Measurements from ENCODE around the gene SDR42E1. TPM values are rescaled to one million over a fixed set of nuclear protein-coding genes. Genes with fewer than 3 reads are reported as not detected.

Gene SDR42E1
- total RNA-seq, 2 donors from 2014 or later, result 8.5 to 9.1 TPM

GRCh38 chr16:82044585-82044911 lies 33.3 kb upstream of the SDR42E1 start:
- Histone ChIP-seq H3K27me3 (no peaks in the 10 kb centered on the region), H3K27ac (no peak overlapping the region), H3K9ac (ENCODE audit: low read depth in 2 of 2, low read length in 2 of 2) (no peak overlapping the region), H3K4me1 (no peaks in the 10 kb centered on the region), H3K4me3 (no peak overlapping the region), H3K36me3 (no peaks in the 10 kb centered on the region), H3K9me3 (no peaks in the 10 kb centered on the region)
- no peak for DNase-seq
- no peak for TF ChIP-seq CTCF (IDR thresholded peaks at IDR 0.05)
- intact Hi-C loops (cut with DNase I), result no loop called here

- Histone ChIP-seq H3K27ac (no peak overlapping the region), H3K4me1 (no peaks in the 10 kb centered on the region)
Measured at GRCh38 chr16:82043680-82044584, 32.7 kb upstream of the SDR42E1 start.

GRCh38 chr16:82042846-82043245 lies 31.6 kb upstream of the SDR42E1 start:
- Histone ChIP-seq H3K9me3 (no peaks in the 10 kb centered on the region), H3K4me3 (no peak overlapping the region), H3K27ac (no peak overlapping the region), H3K9ac (ENCODE audit: low read depth in 2 of 2, low read length in 2 of 2) (no peak overlapping the region), H3K36me3 (no peaks in the 10 kb centered on the region), H3K4me1 (no peaks in the 10 kb centered on the region), H3K27me3 (no peaks in the 10 kb centered on the region)
- no peak for DNase-seq
- TF ChIP-seq CTCF (IDR thresholded peaks at IDR 0.05), result no peak
- intact Hi-C loops (cut with DNase I), result no loop called here

More at GRCh38 chr16:82043680-82044584, 32.7 kb upstream of the SDR42E1 start:
- Histone ChIP-seq H3K27me3 (no peaks in the 10 kb centered on the region), H3K9ac (ENCODE audit: low read depth in 2 of 2, low read length in 2 of 2) (no peak overlapping the region), H3K36me3 (no peaks in the 10 kb centered on the region), H3K4me3 (no peak overlapping the region), H3K9me3 (no peaks in the 10 kb centered on the region)
- TF ChIP-seq CTCF (IDR thresholded peaks at IDR 0.05), result no peak
- intact Hi-C loops (cut with DNase I), result no loop called here
- no peak for DNase-seq

GRCh38 chr16:82042144-82042543 lies 30.9 kb upstream of the SDR42E1 start:
- H3K27ac ChIP-seq, result no peak overlapping the region
- intact Hi-C loops (cut with DNase I), result no loop called here
- no peak for TF ChIP-seq CTCF (IDR thresholded peaks at IDR 0.05)

GRCh38 chr16:82041542-82041941 lies 30.3 kb upstream of the SDR42E1 start:
- Histone ChIP-seq H3K36me3 (no peaks in the 10 kb centered on the region), H3K4me3 (no peak overlapping the region), H3K27me3 (no peaks in the 10 kb centered on the region), H3K9me3 (no peaks in the 10 kb centered on the region), H3K9ac (ENCODE audit: low read depth in 2 of 2, low read length in 2 of 2) (no peak overlapping the region), H3K27ac (peak overlapping the region; percentile 8), H3K4me1 (no peaks in the 10 kb centered on the region)
- intact Hi-C loops (cut with DNase I), result no loop called here
- DNase-seq, result no peak
- TF ChIP-seq CTCF (IDR thresholded peaks at IDR 0.05), result no peak

More at GRCh38 chr16:82042144-82042543, 30.9 kb upstream of the SDR42E1 start:
- Histone ChIP-seq H3K36me3 (no peaks in the 10 kb centered on the region), H3K4me1 (no peaks in the 10 kb centered on the region), H3K9ac (ENCODE audit: low read depth in 2 of 2, low read length in 2 of 2) (no peak overlapping the region), H3K27me3 (no peaks in the 10 kb centered on the region), H3K9me3 (no peaks in the 10 kb centered on the region), H3K4me3 (no peak overlapping the region)
- no peak for DNase-seq

All from colonic mucosa (tissue), 4 donors.